Heart left ventricle (tissue), 16 donors: ENCODE data around the gene CNIH3. TPM values are rescaled to one million over a fixed set of nuclear protein-coding genes. Genes with fewer than 3 reads are reported as not detected.

Experiments used
- ATAC-seq, 4 donors: fragments of 200-7000 bp; cut with Tn5 transposase; one replicate each; pipeline ENCODE4 v1.9.1; 2020 to 2022; ENCODE audit warnings: moderate library complexity in 4 of 4, mild to moderate bottlenecking in 3 of 4, moderate number of reproducible peaks in 1 of 4
- DNase-seq, 5 donors: peaks; one replicate each; pipeline ENCODE4 v3.0.0-alpha.2; 2020
- H3K27ac ChIP-seq, 12 donors: fragments of 200-600 bp; sonication (generic) in 4 of 12; one replicate each; pipeline versions ENCODE4 v1.5.0 to v1.8.0; 2016 to 2022; ENCODE audit warnings: mild to moderate bottlenecking in 2 of 12
- H3K27me3 ChIP-seq, 9 donors: fragments of 200-600 bp; sonication (generic) in 2 of 9; one replicate each; pipeline versions ENCODE4 v1.5.1 to v1.8.0; 2016 to 2022; ENCODE audit warnings: mild to moderate bottlenecking in 3 of 9
- H3K36me3 ChIP-seq, 9 donors: fragments of 200-600 bp; sonication (generic) in 2 of 9; one replicate each; pipeline versions ENCODE4 v1.5.0 to v1.8.0; 2018 to 2022; ENCODE audit warnings: mild to moderate bottlenecking in 2 of 9
- H3K4me1 ChIP-seq, 12 donors: fragments of 200-600 bp; sonication (generic) in 4 of 12; one replicate each; pipeline versions ENCODE4 v1.5.0 to v1.8.0; 2016 to 2022; ENCODE audit warnings: mild to moderate bottlenecking in 3 of 12
- H3K4me3 ChIP-seq, 12 donors: fragments of 200-600 bp; sonication (generic) in 4 of 12; one replicate each; pipeline versions ENCODE4 v1.5.0 to v1.8.0; 2017 to 2022; ENCODE audit warnings: mild to moderate bottlenecking in 9 of 12, moderate library complexity in 4 of 12
- H3K9me3 ChIP-seq, 12 donors: fragments of 200-600 bp; sonication (generic) in 4 of 12; one replicate each; pipeline versions ENCODE4 v1.5.0 to v1.8.0; 2016 to 2022; ENCODE audit warnings: mild to moderate bottlenecking in 1 of 12
- CTCF ChIP-seq, 12 donors: fragments of 200-600 bp; sonication (generic) in 4 of 12; IDR thresholded peaks; one replicate each; pipeline versions ENCODE4 v1.5.0 to v1.8.0; 2018 to 2022; ENCODE audit warnings: antibody characterized with exemption in 12 of 12, mild to moderate bottlenecking in 5 of 12
- POLR2A ChIP-seq, 2 donors: fragments of 450-650 bp; IDR thresholded peaks; one replicate each; pipeline ENCODE4 v1.6.1; 2017; ENCODE audit warnings: antibody characterized with exemption in 2 of 2, mild to moderate bottlenecking in 2 of 2, moderate library complexity in 2 of 2
- WGBS, 4 donors: extraction: QIAGEN DNeasy Blood & Tissue Kit in 2 of 4; methylation state at CpG; one replicate each; pipeline versions ENCODE4 v1.1.5 to v1.1.7; 2013 to 2018; 5-methylcytosine and 5-hydroxymethylcytosine counted together
- intact Hi-C, 10 donors: fragments of 100-400 bp; cut with DNase I; formaldehyde crosslinking; loops; one replicate each; pipeline versions ENCODE4 v1.11.1 to v1.14.2; 2022
- polyA plus RNA-seq, 2 donors: library from polyadenylated mRNA; stranded (reverse); fragments of 200-250 nt; gene quantifications; one replicate each; pipeline ENCODE4 v1.2.3, GENCODE V29; 2013
- total RNA-seq, 9 donors: library from RNA; depleted of rRNA in 2 of 9; stranded (reverse); fragments of >200 nt in 2 of 9; fragmentation: NEBNext Ultra II Directional in 3 of 9; extraction: Animal tissue kit (Norgen Biotek cat#: 25700) in 3 of 9; gene quantifications; one replicate each; pipeline versions ENCODE4 v1.1.0 to v1.2.4, GENCODE V29; 2016 to 2023
- donor health status: ischemic (EF 13 %, LVEDD 7.1; RV severe dilation, severe dysfunction).
- donor health status: healthy with polysubstance abuse.
- donor health status: DM: no; HTN: yes; CAD: no.
- donor health status: DM: no; HTN: no; CAD: no.
- donor health status: ischemic (EF 25% LVEDD 6.9; RV normal size, moderate dysfunction).
- donor health status: ischemic (EF 25% LVEDD 5.7; RV mildly dilated, moderate dysfunction).
- donor health status: healthy.
- donor health status: DM: yes; HTN: yes; CAD: no.
- donor health status: ischemic (EF 35%, LVEDD 5.7; RV mildly dilated, moderate dysfunction).
- donor health status: nonischemic (EF 11% LVEDD 7.7; RV severe dilation, severe dysfunction).
- donor health status: DM: yes; HTN: yes; CAD: no.
- donor health status: PGD.
- donor health status: ischemic (EF 29% LVEDD 5.4; RV normal size, mild dysfunction).
- donor health status: nonischemic (EF 23%, LVEDD 6.1; RV moderate dilation, normal function).

CNIH3 gene
- total and polyA plus RNA-seq, 11 donors: 0.34 to 2.6 (median 0.62) TPM; not detected in 2

- intact Hi-C loops: loop anchor here in 7 of 10 donors (5.0 to 10.0 kb wide), 5 partner anchors 124 to 284 kb away; partner anchors contain the start of gene DNAH14 (in 3 of the 7)
- ATAC-seq (no peak), DNase-seq (no peak)
- WGBS, 4 donors: 65 to 77% (median 73%) methylated on average over 6 to 7 of the region's 7 CpGs
- Histone ChIP-seq H3K9me3 (no peaks in the 10 kb centered on the region), H3K4me1 (peaks cover 0 to 10% (median 0%) of the 10 kb centered on the region in 12 donors), H3K4me3 (no peak overlapping the region), H3K27me3 (peaks cover 0 to 10% (median 0%) of the 10 kb centered on the region in 9 donors), H3K36me3 (no peaks in the 10 kb centered on the region), H3K27ac (no peak overlapping the region)
- TF ChIP-seq CTCF (IDR thresholded peaks at IDR 0.05): no peak
- TF ChIP-seq POLR2A (IDR thresholded peaks at IDR 0.05): no peak
Measured at GRCh38 chr1:224641030-224641429, 24.9 kb downstream of the CNIH3 start.

DNA sequence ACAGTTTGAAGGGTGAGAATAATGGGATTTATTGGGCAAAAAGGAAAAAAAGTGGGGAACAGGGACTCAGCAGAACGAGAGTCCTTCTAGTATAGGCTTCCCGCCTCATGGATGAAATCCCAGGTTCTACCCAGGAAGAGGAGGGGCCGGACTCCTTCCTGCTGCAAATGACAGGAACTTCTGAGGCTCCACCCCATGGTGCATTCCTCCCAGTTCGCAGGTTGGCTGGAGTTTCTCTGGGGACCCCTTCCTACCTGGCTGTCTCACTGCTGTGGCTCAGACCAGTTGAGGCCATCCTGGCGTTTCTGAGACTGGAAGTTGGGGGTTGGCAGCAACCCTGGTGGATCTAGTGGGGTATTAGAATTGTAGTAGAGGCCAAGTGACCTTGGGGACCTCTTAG, 27.5 kb downstream of the CNIH3 start:
- Histone ChIP-seq H3K4me3 (no peak overlapping the region), H3K27me3 (peaks cover 0 to 10% (median 0%) of the 10 kb centered on the region in 9 donors), H3K36me3 (no peaks in the 10 kb centered on the region), H3K4me1 (peaks cover 0 to 10% (median 0%) of the 10 kb centered on the region in 12 donors), H3K9me3 (no peaks in the 10 kb centered on the region), H3K27ac (no peak overlapping the region)
- DNase-seq (no peak), ATAC-seq (peak in 1 of 4 donors; percentile 35)
- WGBS, 4 donors: 64 to 79% (median 74%) methylated on average over 4 to 5 of the region's 5 CpGs
- intact Hi-C loops: loop anchor here in 8 of 10 donors (1.0 to 10.0 kb wide), 7 partner anchors 126 to 281 kb away; partner anchors contain the start of gene DNAH14 (in 3 of the 8)
- TF ChIP-seq CTCF (IDR thresholded peaks at IDR 0.05): no peak
- TF ChIP-seq POLR2A (IDR thresholded peaks at IDR 0.05): no peak

DNA sequence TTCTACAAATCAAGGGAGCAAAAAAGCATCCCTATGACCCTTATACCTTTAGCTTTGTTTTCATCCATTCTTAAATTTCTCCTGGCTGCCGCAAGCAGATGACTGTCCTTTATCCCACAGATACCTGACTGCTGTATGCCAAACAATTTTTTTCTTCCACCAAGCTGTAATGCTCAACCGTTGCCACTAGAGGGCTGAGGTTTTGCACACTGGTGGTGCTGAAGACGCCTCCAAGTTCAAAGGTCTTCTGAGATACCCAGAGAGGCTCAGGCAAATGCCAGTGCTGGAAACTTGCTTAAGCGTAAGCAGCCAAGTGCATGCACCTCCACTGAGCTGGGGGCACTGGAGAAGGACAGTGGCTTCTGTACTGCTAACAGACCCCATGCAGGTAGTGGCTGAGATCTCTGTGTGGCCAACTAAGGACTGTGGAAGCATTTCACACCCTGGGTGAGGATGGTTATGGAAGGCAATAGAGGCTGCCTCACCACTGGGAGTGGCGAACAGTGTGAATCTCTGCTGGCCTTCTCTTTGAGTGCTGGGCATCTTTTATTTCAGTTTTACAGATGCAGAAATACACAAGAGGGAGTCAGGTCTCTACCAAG, 28.5 kb downstream of the CNIH3 start:
- no peak overlapping the region for H3K27ac ChIP-seq
- WGBS, 4 donors: 31 to 36% (median 34%) methylated on average over 5 of the region's 5 CpGs

More for the DNA sequence above, 28.5 kb downstream of the CNIH3 start:
- TF ChIP-seq POLR2A (IDR thresholded peaks at IDR 0.05) (no peak), CTCF (IDR thresholded peaks at IDR 0.05) (peak; percentile 71 to 91 (median 85))
- no peaks in the 10 kb centered on the region for H3K9me3 ChIP-seq
- intact Hi-C loops: loop anchor here in 9 of 10 donors (1.0 to 10.0 kb wide), 7 partner anchors 127 to 280 kb away; partner anchors contain the start of gene DNAH14 (in 3 of the 9)
- H3K4me3 ChIP-seq: no peak overlapping the region
- peaks cover 0 to 5% (median 0%) of the 10 kb centered on the region in 9 donors for H3K27me3 ChIP-seq
- ATAC-seq: peak in 3 of 4 donors; percentile 42 to 57 (median 52)
- peak in 1 of 5 donors; percentile 16 for DNase-seq
- H3K36me3 ChIP-seq: no peaks in the 10 kb centered on the region
- H3K4me1 ChIP-seq: peaks cover 0 to 10% (median 0%) of the 10 kb centered on the region in 12 donors
